PFSK-1 (cell line): Measurements from ENCODE around the gene LAMC3.

Source experiments
- FOXP2 ChIP-seq: optimal IDR thresholded peaks from 2 replicates; pipeline ENCODE3; 2011; ENCODE audit warnings: borderline replicate concordance, control low read depth, inconsistent platforms; ENCODE audit not compliant: insufficient read depth; ENCODE audit errors: extremely low read length, extremely low read depth
- POLR2AphosphoS5 ChIP-seq: IDR thresholded peaks from 2 replicates; pipeline ENCODE4 v1.6.1; 2012; ENCODE audit warnings: low read depth, mild to moderate bottlenecking, control low read depth, low read length, moderate library complexity
- REST ChIP-seq, 2 experiments: IDR thresholded peaks; 2 replicates each; pipeline versions ENCODE4 v1.6.1 to v1.8.0; 2011 to 2012; ENCODE audit warnings: low read depth in 2 of 2, low read length in 2 of 2, control low read depth in 1 of 2, inconsistent platforms in 1 of 2, mild to moderate bottlenecking in 1 of 2, moderate library complexity in 1 of 2; ENCODE audit not compliant: insufficient read depth in 1 of 2
- SIN3A ChIP-seq: IDR thresholded peaks from 2 replicates; pipeline ENCODE4 v1.6.1; 2012; ENCODE audit warnings: mild to moderate bottlenecking, low read length, moderate library complexity, borderline replicate concordance; ENCODE audit not compliant: insufficient read depth
- TAF1 ChIP-seq: IDR thresholded peaks from 2 replicates; pipeline ENCODE4 v1.6.1; 2012; ENCODE audit warnings: low read length, control low read depth, borderline replicate concordance; ENCODE audit not compliant: insufficient read depth

LAMC3 gene

GRCh38 chr9:130987738-130988399, 21.1 kb upstream of the LAMC3 start:
- TF ChIP-seq REST (IDR thresholded peaks at IDR 0.05; ENCODE audit: insufficient read depth in 1 of 2, low read depth in 2 of 2, low read length in 2 of 2) (no peak), SIN3A (no peak)

- no peak for TF ChIP-seq SIN3A
- no peak for TF ChIP-seq TAF1
- TF ChIP-seq REST (IDR thresholded peaks at IDR 0.05; ENCODE audit: insufficient read depth in 1 of 2, low read depth in 2 of 2, low read length in 2 of 2) = no peak
Observed at GRCh38 chr9:130988400-130988747, 20.6 kb upstream of the LAMC3 start.

- no peak for TF ChIP-seq SIN3A
Observed at GRCh38 chr9:130988905-130989304, 20.1 kb upstream of the LAMC3 start.

- no peak for TF ChIP-seq TAF1
- no peak for TF ChIP-seq FOXP2
- TF ChIP-seq SIN3A = no peak
- no peak for TF ChIP-seq REST (IDR thresholded peaks at IDR 0.05; ENCODE audit: insufficient read depth in 1 of 2, low read depth in 2 of 2, low read length in 2 of 2)
- no peak for TF ChIP-seq POLR2AphosphoS5
Observed at GRCh38 chr9:130989391-130989790, 19.6 kb upstream of the LAMC3 start.

- TF ChIP-seq TAF1 (no peak), FOXP2 (no peak), POLR2AphosphoS5 (no peak), REST (IDR thresholded peaks at IDR 0.05; ENCODE audit: insufficient read depth in 1 of 2, low read depth in 2 of 2, low read length in 2 of 2) (no peak), SIN3A (no peak)
Observed at GRCh38 chr9:130989891-130990290, 19.1 kb upstream of the LAMC3 start.
